IMR-90 (cell line): ENCODE results near the gene FAM78B. TPM values are rescaled to one million over a fixed set of nuclear protein-coding genes. Genes with fewer than 3 reads are reported as not detected.

Experiments used
- ATAC-seq: fragments of 200-7000 bp; cut with Tn5 transposase; 2 replicates; pipeline ENCODE4 v1.9.1; 2020; ENCODE audit warnings: low read depth, mild to moderate bottlenecking, moderate library complexity
- BruUV-seq: library from RNA; stranded (reverse); fragments of 400-500 nt; replicated peaks from 2 replicates; lab custom pipeline; 2021; lab: Mats Ljungman, UMichigan
- CTCF ChIA-PET: fragments of 300-600 bp; formaldehyde crosslinking; extraction: SDS; loops from one replicate; lab custom pipeline; 2021; ENCODE audit warnings: antibody characterized with exemption; lab: Yijun Ruan, JAX
- POLR2A ChIA-PET: fragments of 300-600 bp; sonication (Branson Sonifier 250); formaldehyde crosslinking; loops from one replicate; lab custom pipeline; 2022; ENCODE audit warnings: antibody characterized with exemption; ENCODE audit not compliant: unreplicated experiment; lab: Charles Lee
- DNase-seq: peaks from one replicate; pipeline ENCODE4 v3.0.0; 2013
- H2AFZ ChIP-seq: replicated peaks from 2 replicates; pipeline ENCODE3; 2013; ENCODE audit warnings: low read length, mild to moderate bottlenecking; ENCODE audit not compliant: poor library complexity
- H2AK5ac ChIP-seq: 2 replicates; pipeline ENCODE4 v1.6.1; 2013; ENCODE audit warnings: low read depth, low read length, inconsistent platforms
- H2AK9ac ChIP-seq: replicated peaks from 2 replicates; pipeline ENCODE3; 2013; ENCODE audit warnings: mild to moderate bottlenecking, low read depth, low read length, moderate library complexity; ENCODE audit not compliant: poor library complexity
- H2BK120ac ChIP-seq: 2 replicates; pipeline ENCODE4 v1.6.1; 2013; ENCODE audit warnings: low read depth, low read length, inconsistent platforms
- H2BK15ac ChIP-seq: 3 replicates; pipeline ENCODE4 v1.6.1; 2013; ENCODE audit warnings: low read depth, low read length, inconsistent platforms
- H2BK20ac ChIP-seq: 2 replicates; pipeline ENCODE4 v1.6.1; 2013; ENCODE audit warnings: low read depth, mild to moderate bottlenecking, inconsistent platforms, low read length, moderate library complexity
- H2BK5ac ChIP-seq: 2 replicates; pipeline ENCODE4 v1.6.1; 2013; ENCODE audit warnings: mild to moderate bottlenecking, low read depth, low read length, inconsistent platforms; ENCODE audit not compliant: poor library complexity, severe bottlenecking
- H3K14ac ChIP-seq: replicated peaks from 2 replicates; pipeline ENCODE4 v1.6.1; 2013; ENCODE audit warnings: low read depth, low read length, inconsistent platforms
- H3K18ac ChIP-seq: 2 replicates; pipeline ENCODE4 v1.6.1; 2013; ENCODE audit warnings: low read depth, low read length, control low read depth
- H3K23ac ChIP-seq: 2 replicates; pipeline ENCODE4 v1.6.1; 2013; ENCODE audit warnings: low read depth, low read length, inconsistent platforms
- H3K27ac ChIP-seq: 2 replicates; pipeline ENCODE4 v1.5.1; 2013; ENCODE audit warnings: mild to moderate bottlenecking, control low read depth, low read length; ENCODE audit not compliant: insufficient read depth
- H3K27me3 ChIP-seq: 2 replicates; pipeline ENCODE4 v1.6.1; 2013; ENCODE audit warnings: low read length; ENCODE audit not compliant: control insufficient read depth, insufficient read depth
- H3K36me3 ChIP-seq: 2 replicates; pipeline ENCODE4 v1.6.1; 2013; ENCODE audit warnings: low read length, mixed read lengths; ENCODE audit not compliant: control insufficient read depth, insufficient read depth
- H3K4ac ChIP-seq: 2 replicates; pipeline ENCODE4 v1.6.1; 2013; ENCODE audit warnings: low read depth, low read length, inconsistent platforms
- H3K4me1 ChIP-seq: 2 replicates; pipeline ENCODE4 v1.6.1; 2013; ENCODE audit warnings: low read length, mixed read lengths; ENCODE audit not compliant: control insufficient read depth, insufficient read depth
- H3K4me2 ChIP-seq: 2 replicates; pipeline ENCODE4 v1.6.1; 2013; ENCODE audit warnings: low read depth, mild to moderate bottlenecking, control low read depth, low read length, moderate library complexity
- H3K4me3 ChIP-seq: 2 replicates; pipeline ENCODE4 v1.5.1; 2013; ENCODE audit warnings: low read depth, mild to moderate bottlenecking, control low read depth, low read length, moderate library complexity; ENCODE audit not compliant: insufficient read depth
- H3K56ac ChIP-seq: 2 replicates; pipeline ENCODE4 v1.6.1; 2013; ENCODE audit warnings: low read length, inconsistent platforms; ENCODE audit not compliant: insufficient read depth; ENCODE audit errors: extremely low read depth
- H3K79me1 ChIP-seq, 2 experiments: 2 replicates each; pipeline ENCODE4 v1.6.1; 2013; ENCODE audit warnings: low read length in 2 of 2, inconsistent platforms in 1 of 2, low read depth in 1 of 2
- H3K9ac ChIP-seq: 2 replicates; pipeline ENCODE4 v1.6.1; 2013; ENCODE audit warnings: low read depth, low read length, control low read depth
- H3K9me1 ChIP-seq: 2 replicates; pipeline ENCODE4 v1.6.1; 2013; ENCODE audit warnings: low read length, inconsistent platforms; ENCODE audit not compliant: insufficient read depth
- H3K9me3 ChIP-seq: 2 replicates; pipeline ENCODE4 v1.6.1; 2013; ENCODE audit warnings: low read length; ENCODE audit not compliant: control insufficient read depth, insufficient read depth
- H4K20me1 ChIP-seq: 2 replicates; pipeline ENCODE4 v1.6.1; 2013; ENCODE audit warnings: low read length, inconsistent platforms; ENCODE audit not compliant: insufficient read depth
- H4K5ac ChIP-seq: 2 replicates; pipeline ENCODE4 v1.6.1; 2013; ENCODE audit warnings: mild to moderate bottlenecking, low read depth, low read length, control low read depth
- H4K8ac ChIP-seq, 2 experiments: 2 replicates each; pipeline ENCODE4 v1.6.1; 2013; ENCODE audit warnings: low read depth in 2 of 2, low read length in 2 of 2, control low read depth in 1 of 2, inconsistent platforms in 1 of 2
- H4K91ac ChIP-seq: 2 replicates; pipeline ENCODE4 v1.6.1; 2013; ENCODE audit warnings: low read depth, low read length, inconsistent platforms; ENCODE audit not compliant: insufficient read depth
- MAFK ChIP-seq: IDR thresholded peaks from 2 replicates; pipeline ENCODE4 v1.6.1; 2012; ENCODE audit warnings: low read depth, low read length, improper control_type of control experiment
- RFX5 ChIP-seq: IDR thresholded peaks from 2 replicates; pipeline ENCODE4 v1.8.0; 2012; ENCODE audit warnings: low read depth, mild to moderate bottlenecking, low read length, moderate library complexity
- WGBS, 2 experiments: methylation state at CpG; one replicate each; pipeline versions ENCODE4 v1.1.5 to v1.1.7; 2013; ENCODE audit warnings: missing lambda C conversion rate in 2 of 2; ENCODE audit not compliant: insufficient read length in 1 of 2; ENCODE audit errors: extremely low coverage in 2 of 2; 5-methylcytosine and 5-hydroxymethylcytosine counted together
- dilution Hi-C: fragments of 300-500 bp; cut with HindIII; formaldehyde crosslinking; loops from one replicate; pipeline ENCODE4 v1.14.3; 2018; ENCODE audit warnings: low sequenced_read_pairs; ENCODE audit not compliant: unreplicated experiment
- in situ Hi-C: fragments of 300-500 bp; cut with MboI; formaldehyde crosslinking; loops from 3 replicates; pipeline ENCODE4 v1.14.3; 2019; ENCODE audit warnings: low sequenced_read_pairs, inconsistent platforms, mixed read lengths
- intact Hi-C: fragments of 100-400 bp; cut with micrococcal nuclease; formaldehyde crosslinking; loops from 2 replicates; pipeline ENCODE4 v1.10.0; 2022
- polyA plus RNA-seq, 3 experiments: library from polyadenylated mRNA; depleted of rRNA; stranded (reverse); fragments of >200 nt; gene quantifications; 2 replicates each; pipeline ENCODE4 v1.2.3, GENCODE V29; 2012; ENCODE audit warnings: low replicate concordance in 1 of 3
- total RNA-seq: library from RNA; depleted of rRNA; stranded (reverse); fragments of >200 nt; gene quantifications from 2 replicates; pipeline ENCODE4 v1.2.3, GENCODE V29; 2012

FAM78B gene
- total and polyA plus RNA-seq, 2 of the 4 experiments (the other 2 are of a cell fraction): under 0.01 to 0.12 TPM

DNA sequence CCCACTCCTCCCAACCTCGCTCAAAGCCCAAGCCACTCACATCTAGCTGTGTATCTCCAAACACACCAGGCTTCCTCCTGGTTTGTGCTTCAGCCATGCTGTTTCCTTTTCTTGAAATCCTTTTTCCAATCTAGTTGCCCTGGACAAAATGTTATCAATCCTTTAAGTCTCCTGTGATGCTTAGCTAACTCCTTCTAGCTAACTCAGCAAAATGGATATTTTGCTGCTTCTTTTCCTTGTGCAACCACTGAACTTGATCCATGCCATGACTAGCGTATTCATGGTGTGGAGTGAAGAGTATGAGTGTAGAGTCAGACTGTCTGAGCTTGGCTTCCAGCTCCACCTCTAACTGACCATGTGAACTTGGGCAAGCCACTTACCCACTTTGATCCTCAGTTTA is 33.9 kb upstream of the FAM78B start:
- Histone ChIP-seq H3K23ac (no peak overlapping the region), H2AFZ (no peak overlapping the region), H3K18ac (no peak overlapping the region), H3K9me3 (peaks cover 4% of the 10 kb centered on the region; the same call in 1 of the 2 replicates), H2AK5ac (no peak overlapping the region), H3K4me1 (no peaks in the 10 kb centered on the region), H3K27ac (no peak overlapping the region), H3K79me1 (no peaks in the 10 kb centered on the region), H4K8ac (no peak overlapping the region), H4K91ac (no peak overlapping the region), H3K4me3 (no peak overlapping the region), H3K56ac (no peak overlapping the region), H3K4ac (no peak overlapping the region), H2BK15ac (no peak overlapping the region), H3K14ac (no peak overlapping the region), H2BK20ac (no peak overlapping the region), H2BK5ac (no peak overlapping the region), H3K9ac (no peak overlapping the region), H4K20me1 (no peaks in the 10 kb centered on the region), H3K27me3 (no peaks in the 10 kb centered on the region), H2BK120ac (no peak overlapping the region), H4K5ac (no peak overlapping the region), H3K36me3 (no peaks in the 10 kb centered on the region), H3K4me2 (no peak overlapping the region), H3K9me1 (no peaks in the 10 kb centered on the region), H2AK9ac (no peak overlapping the region)
- intact Hi-C loops (no loop called here), in situ Hi-C loops (no loop called here), dilution Hi-C loops (no loop called here)
- TF ChIP-seq MAFK: peak; percentile 21; the same call in 1 of the 2 replicates
- no peak for TF ChIP-seq RFX5
- BruUV-seq: no TSS peak
- ATAC-seq: no peak
- POLR2A ChIA-PET: no interaction called here
- WGBS, 2 experiments: 0% methylated on average over 1 of the region's 2 CpGs; no CpG with 5 or more reads in 1 of the 2 experiments
- DNase-seq: no peak
- CTCF ChIA-PET: no interaction called here
